Upper lobe of right lung (tissue), 1 donor: Measurements from ENCODE around the gene SMIM23. TPM values are rescaled to one million over a fixed set of nuclear protein-coding genes. Genes with fewer than 3 reads are reported as not detected.

Experiments used
- ATAC-seq: fragments of 200-7000 bp; cut with Tn5 transposase; one replicate; pipeline ENCODE4 v1.9.1; 2020; ENCODE audit warnings: mild to moderate bottlenecking, moderate library complexity
- DNase-seq: peaks from one replicate; pipeline ENCODE4 v3.0.0-alpha.2; 2020
- H3K27ac ChIP-seq: fragments of 200-600 bp; one replicate; pipeline ENCODE4 v1.8.0; 2022
- H3K27me3 ChIP-seq: fragments of 200-600 bp; one replicate; pipeline ENCODE4 v1.8.0; 2022; ENCODE audit warnings: mild to moderate bottlenecking
- H3K36me3 ChIP-seq: fragments of 200-600 bp; one replicate; pipeline ENCODE4 v1.8.0; 2022
- H3K4me1 ChIP-seq: fragments of 200-600 bp; one replicate; pipeline ENCODE4 v1.8.0; 2022
- H3K4me3 ChIP-seq: fragments of 200-600 bp; one replicate; pipeline ENCODE4 v1.8.0; 2022; ENCODE audit warnings: mild to moderate bottlenecking
- H3K9me3 ChIP-seq: fragments of 200-600 bp; one replicate; pipeline ENCODE4 v1.8.0; 2022
- intact Hi-C: fragments of 100-400 bp; cut with DNase I; formaldehyde crosslinking; loops from one replicate; pipeline ENCODE4 v1.11.0; 2022
- total RNA-seq: library from RNA; stranded (reverse); fragmentation: NEBNext Ultra II Directional; extraction: Animal tissue kit (Norgen Biotek cat#: 25700); gene quantifications from one replicate; pipeline ENCODE4 v1.2.1, GENCODE V29; 2021
- TF ChIP-seq, protein P1 (sequence below): fragments of 200-600 bp; IDR thresholded peaks from one replicate; pipeline ENCODE4 v1.8.0; 2022; ENCODE audit warnings: antibody characterized with exemption
- donor health status: DM: no; HTN: yes; CAD: no; lungs with severe emphysema.

SMIM23 gene
- total RNA-seq, 1 donor from 2014 or later, result not detected

- TF ChIP-seq, protein P1, sequence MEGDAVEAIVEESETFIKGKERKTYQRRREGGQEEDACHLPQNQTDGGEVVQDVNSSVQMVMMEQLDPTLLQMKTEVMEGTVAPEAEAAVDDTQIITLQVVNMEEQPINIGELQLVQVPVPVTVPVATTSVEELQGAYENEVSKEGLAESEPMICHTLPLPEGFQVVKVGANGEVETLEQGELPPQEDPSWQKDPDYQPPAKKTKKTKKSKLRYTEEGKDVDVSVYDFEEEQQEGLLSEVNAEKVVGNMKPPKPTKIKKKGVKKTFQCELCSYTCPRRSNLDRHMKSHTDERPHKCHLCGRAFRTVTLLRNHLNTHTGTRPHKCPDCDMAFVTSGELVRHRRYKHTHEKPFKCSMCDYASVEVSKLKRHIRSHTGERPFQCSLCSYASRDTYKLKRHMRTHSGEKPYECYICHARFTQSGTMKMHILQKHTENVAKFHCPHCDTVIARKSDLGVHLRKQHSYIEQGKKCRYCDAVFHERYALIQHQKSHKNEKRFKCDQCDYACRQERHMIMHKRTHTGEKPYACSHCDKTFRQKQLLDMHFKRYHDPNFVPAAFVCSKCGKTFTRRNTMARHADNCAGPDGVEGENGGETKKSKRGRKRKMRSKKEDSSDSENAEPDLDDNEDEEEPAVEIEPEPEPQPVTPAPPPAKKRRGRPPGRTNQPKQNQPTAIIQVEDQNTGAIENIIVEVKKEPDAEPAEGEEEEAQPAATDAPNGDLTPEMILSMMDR, result no peak
- no peaks in the 10 kb centered on the region for H3K36me3 ChIP-seq
- no peak overlapping the region for H3K27ac ChIP-seq
- intact Hi-C loops, result no loop called here
- DNase-seq (no peak), ATAC-seq (peak; percentile 29)
- no peaks in the 10 kb centered on the region for H3K27me3 ChIP-seq
- no peaks in the 10 kb centered on the region for H3K4me1 ChIP-seq
- no peaks in the 10 kb centered on the region for H3K9me3 ChIP-seq
- H3K4me3 ChIP-seq, result no peak overlapping the region
These were observed 11.9 kb downstream of the SMIM23 start for GRCh38 chr5:171797543-171797942.

GRCh38 chr5:171798418-171798817, 12.8 kb downstream of the SMIM23 start:
- no peak for ATAC-seq
- DNase-seq, result no peak
- Histone ChIP-seq H3K36me3 (no peaks in the 10 kb centered on the region), H3K27me3 (no peaks in the 10 kb centered on the region), H3K4me1 (no peaks in the 10 kb centered on the region), H3K4me3 (no peak overlapping the region), H3K9me3 (no peaks in the 10 kb centered on the region), H3K27ac (no peak overlapping the region)
- intact Hi-C loops, result no loop called here
- TF ChIP-seq, protein P1, result no peak

- TF ChIP-seq, protein P1, result no peak
- Histone ChIP-seq H3K36me3 (no peaks in the 10 kb centered on the region), H3K4me3 (no peak overlapping the region), H3K4me1 (no peaks in the 10 kb centered on the region), H3K27ac (no peak overlapping the region), H3K9me3 (no peaks in the 10 kb centered on the region), H3K27me3 (peaks cover 12% of the 10 kb centered on the region)
- intact Hi-C loops, result no loop called here
- ATAC-seq, result no peak
- DNase-seq, result no peak
These were observed 16.2 kb downstream of the SMIM23 start for GRCh38 chr5:171801839-171802238.

- Histone ChIP-seq H3K36me3 (no peaks in the 10 kb centered on the region), H3K9me3 (no peaks in the 10 kb centered on the region), H3K4me1 (no peaks in the 10 kb centered on the region), H3K27me3 (peaks cover 14% of the 10 kb centered on the region), H3K4me3 (no peak overlapping the region), H3K27ac (no peak overlapping the region)
- TF ChIP-seq, protein P1, result no peak
- no peak for ATAC-seq
- no peak for DNase-seq
- intact Hi-C loops, result no loop called here
These were observed 20.1 kb downstream of the SMIM23 start for GRCh38 chr5:171805746-171806145.

DNA sequence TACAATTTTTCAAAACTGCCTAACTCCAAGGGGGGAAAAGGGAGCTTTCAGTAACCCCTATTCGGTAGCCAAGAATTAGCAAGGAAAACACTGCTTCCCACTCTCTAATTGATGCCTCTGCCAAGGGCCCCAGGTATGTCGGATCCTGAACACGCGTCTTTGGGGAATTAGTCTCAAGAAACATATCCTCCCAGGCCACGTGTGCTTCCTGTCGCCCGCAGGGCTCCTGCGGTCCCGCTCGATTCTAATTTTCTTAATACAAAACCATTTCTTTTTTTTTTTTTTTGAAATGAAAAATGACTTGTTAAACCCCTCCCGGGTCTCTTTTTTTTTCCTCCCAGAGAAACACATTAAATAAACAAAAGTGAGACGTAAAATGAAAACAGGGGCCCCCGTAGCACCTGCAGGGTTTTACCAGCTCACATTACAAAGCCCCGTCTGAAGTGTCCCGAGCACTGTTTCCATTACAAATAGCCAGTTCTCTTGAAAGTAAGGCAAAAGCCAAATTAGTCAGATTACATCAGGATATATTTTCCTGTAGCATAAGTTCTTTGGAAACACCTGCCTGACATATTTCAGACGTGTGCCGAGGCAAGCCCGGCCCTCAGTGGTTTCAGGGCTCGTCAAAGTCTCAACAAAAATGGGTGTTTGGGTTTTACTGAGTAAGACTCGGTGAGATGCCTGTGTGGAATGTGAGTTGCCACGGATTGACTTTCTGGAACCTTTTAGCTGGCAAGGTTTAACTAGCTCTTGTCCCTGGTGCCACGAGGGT, 21.5 kb downstream of the SMIM23 start:
- Histone ChIP-seq H3K9me3 (no peaks in the 10 kb centered on the region), H3K27me3 (peaks cover 14% of the 10 kb centered on the region), H3K27ac (no peak overlapping the region), H3K36me3 (no peaks in the 10 kb centered on the region), H3K4me3 (no peak overlapping the region), H3K4me1 (no peaks in the 10 kb centered on the region)
- DNase-seq (no peak), ATAC-seq (no peak)
- TF ChIP-seq, protein P1, result no peak
- intact Hi-C loops, result no loop called here
